Fibroblast of skin of abdomen (primary cell): ENCODE measurements around the gene LCORL.

Experiments used
- DNase-seq: peaks from one replicate; pipeline ENCODE4 v3.0.0-alpha.2; 2013

LCORL gene

DNA sequence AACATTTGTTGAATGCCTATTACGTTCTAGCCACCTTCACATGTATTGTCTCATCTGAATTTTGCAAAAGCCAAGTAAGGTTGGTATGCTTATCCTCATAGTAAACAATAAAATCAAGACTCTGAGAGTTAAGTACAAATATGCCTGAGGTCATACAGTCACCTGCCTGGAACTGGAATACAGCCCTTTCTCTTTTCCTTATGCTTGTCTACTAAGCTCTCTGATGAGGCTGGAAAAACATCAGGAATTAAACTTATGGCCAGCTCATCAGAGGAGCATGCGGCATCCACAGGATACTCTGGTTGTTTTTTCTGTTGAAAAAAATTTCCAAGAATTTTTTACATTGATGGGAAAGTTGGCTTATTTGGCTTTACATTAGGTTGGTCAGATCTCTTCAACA lies 175.3 kb downstream of the LCORL start:
- DNase-seq: peak; percentile 44

DNA sequence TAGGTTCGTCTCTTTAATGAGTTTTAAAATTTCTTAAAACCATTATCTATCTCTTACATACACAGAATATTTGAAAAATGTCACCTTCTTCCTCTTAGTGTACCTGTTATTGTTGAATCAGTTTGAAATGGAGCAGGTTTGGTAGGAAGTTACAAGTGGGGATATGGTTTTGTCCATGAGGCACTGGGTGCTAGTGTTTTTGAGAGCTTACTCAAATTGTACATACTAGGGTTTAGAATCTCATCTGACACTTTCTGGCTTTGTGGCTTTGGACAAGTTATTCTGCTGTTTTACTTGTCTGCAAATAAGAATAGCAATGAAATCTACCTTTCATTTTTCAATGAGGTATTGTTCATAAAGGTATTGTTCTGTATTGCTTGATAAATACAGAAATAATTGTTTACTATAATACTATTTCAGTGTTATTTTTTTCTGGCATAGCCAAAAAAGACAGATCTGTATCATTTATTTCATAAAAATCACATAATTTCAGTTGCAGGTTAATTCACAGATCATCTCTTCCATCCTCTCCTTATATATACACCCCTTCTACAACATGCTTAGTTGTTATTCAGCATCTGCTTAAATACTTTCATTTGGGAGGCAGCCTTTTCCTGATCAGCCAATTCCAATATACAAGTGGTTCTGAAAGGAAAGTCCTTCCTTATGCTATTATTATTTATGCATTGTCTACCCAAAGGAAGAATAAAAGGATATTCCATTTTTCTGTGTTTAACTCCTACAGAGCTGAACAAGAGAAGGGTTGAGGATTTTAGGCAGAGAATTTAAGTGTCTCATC lies 197.5 kb downstream of the LCORL start:
- DNase-seq: no peak

DNA sequence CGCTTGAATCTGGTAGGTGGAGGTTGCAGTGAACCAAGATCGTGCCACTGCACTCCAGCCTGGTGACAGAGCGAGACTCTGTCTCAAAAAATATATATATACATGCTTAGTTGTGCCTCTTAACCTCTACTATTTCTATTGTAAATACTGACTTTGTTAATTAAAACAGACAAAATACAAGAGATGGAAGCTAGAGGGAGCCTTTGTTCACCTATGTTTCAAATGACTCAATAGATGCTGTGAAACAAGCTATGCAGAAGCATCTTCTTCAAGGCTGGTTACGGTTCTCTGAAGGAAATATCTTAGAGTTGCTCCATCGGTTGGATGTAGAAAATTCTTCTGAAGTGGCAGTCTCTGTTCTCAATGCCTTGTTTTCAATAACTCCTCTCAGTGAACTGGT lies 204.5 kb downstream of the LCORL start:
- DNase-seq: peak; percentile 77

DNA sequence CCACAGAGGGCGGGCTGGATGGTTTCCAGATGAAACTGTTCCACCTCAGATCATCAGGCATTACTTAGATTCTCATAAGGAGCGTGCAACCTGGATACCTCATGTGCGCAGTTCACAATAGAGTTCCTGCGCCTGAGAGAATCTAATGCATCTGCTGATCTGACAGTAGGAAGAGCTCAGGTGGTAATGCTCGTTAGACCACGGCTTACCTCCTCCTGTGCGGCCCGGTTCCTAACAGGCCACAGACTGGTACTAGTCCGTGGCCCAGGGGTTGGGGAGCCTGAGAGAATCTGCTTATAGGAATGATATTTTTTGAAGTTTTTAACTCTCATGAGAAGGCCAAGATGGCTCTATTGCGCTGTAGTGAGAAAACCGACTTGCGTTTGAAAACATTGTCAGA lies 205.4 kb downstream of the LCORL start:
- DNase-seq: no peak

DNA sequence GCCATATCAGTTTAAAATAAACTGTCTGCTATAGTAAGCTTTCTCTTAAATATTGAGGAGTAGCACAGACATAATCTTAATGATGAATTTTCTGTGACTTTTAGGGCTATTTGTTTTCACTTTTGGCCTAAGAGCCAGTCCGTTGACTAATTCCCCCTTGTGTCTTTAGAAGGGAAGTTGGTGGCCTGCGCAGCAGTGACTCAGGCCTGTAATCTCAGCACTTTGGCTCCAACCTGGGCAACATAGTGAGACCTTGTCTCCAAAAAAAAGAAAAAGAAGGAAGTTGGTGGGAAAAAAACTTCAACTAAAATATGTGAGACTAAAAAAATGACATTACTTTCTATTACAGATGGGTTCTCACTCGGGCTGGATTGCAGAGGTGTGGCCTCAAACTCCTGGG lies 207.4 kb downstream of the LCORL start:
- peak; percentile 33 for DNase-seq

DNA sequence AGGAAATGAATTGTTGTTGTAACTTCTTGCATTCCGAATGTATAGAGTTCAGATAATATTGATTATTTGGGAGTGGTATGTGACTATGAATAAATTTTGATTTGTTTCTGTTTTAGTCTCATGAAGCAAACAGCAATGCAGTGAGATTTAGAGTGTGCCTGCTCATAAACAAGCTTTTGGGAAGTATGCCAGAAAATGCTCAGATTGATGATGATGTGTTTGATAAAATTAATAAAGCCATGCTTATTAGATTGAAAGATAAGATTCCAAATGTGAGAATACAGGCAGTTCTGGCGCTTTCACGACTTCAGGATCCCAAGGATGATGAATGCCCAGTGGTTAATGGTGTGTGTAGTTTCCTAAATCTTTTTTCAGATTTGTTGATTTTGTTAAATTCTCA lies 208.8 kb downstream of the LCORL start:
- DNase-seq: no peak

DNA sequence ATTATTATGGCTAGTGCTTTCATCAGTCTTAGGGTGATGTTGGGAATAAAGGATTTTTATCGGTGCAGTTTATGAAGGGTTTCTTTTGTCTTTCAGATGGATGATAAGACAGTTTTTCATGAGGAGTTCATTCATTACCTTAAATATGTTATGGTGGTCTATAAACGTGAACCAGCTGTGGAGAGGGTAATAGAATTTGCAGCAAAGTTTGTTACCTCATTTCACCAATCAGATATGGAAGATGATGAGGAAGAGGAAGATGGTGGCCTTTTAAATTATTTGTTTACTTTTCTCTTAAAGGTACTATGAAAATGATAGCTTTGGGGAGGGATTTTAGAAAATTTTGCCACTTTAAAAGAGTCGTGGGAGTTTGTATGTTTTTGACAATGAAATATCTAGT lies 209.4 kb downstream of the LCORL start:
- no peak for DNase-seq

DNA sequence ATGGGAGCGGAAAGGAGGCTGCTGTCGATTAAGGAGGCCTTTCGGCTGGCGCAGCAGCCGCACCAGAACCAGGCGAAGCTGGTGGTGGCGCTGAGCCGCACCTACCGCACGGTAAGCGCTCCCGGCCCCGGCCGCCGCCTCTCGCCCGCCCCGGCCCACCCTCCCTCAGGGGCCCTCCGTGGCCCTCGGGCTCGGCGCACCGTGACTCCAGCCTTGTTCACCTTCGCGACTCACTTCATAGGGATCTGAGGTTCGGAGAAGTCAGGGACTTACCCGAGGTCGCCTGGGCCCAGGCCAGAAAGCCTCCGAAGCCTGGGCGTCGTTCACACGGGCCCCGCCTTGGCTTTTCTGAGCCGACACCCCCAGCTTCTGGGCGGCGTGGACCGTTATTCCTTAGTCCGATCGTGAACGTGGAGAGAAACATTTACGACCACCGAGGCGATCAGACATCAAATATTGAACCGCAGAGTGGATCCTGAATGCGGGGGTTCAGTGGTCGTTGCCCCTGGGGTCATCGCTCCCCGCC lies 210.4 kb downstream of the LCORL start:
- peak; percentile 19 for DNase-seq

DNA sequence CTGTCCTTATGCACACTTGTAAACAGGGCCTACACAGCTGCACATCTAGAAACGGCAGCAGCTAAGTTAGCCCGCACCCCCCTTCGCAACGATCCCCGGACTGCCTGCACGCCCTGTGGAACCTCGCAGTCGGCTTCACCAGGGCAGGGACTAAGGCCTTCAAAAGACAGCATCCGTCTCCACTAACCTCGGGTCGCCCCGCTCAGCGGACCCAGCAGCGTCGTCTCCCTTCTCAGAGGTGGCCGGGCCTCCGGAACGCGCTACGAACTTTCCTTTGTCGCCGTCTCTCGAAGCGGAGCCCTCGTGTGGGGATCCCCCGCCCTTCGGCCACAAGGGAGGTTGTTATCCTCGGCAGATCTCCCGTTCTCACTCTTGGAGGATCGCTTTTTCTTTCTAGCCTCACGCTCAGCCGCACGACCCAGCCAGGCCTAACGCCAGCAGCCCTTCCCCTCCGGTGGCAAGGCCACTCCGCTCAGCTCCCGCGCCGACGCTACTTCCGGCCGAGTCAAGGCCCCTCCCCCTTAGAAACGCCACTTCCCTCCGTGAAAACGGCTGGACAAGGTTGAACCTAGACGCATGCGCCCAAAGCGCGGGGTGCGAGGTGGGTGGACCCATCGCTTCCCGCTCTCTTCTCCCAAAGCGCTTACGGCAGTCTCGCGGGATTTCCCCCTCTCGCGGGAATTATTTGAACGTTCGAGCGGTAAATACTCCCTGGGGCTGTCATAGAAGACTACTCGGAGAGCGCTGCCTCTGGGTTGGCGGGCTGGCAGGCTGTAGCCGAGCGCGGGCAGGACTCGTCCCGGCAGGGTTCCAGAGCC lies 211.1 kb downstream of the LCORL start, which contains the start of the genes DCAF16 and NCAPG:
Gene DCAF16, minus strand, starts transcription at position 498 of the 818 bp plus-strand sequence. CDS start 6,616 bp downstream, outside the sequence.
Gene NCAPG, plus strand, starts transcription at position 720 of the 818 bp plus-strand sequence. CDS start 99 bp downstream, outside the sequence.
- peak; percentile 100 for DNase-seq

DNA sequence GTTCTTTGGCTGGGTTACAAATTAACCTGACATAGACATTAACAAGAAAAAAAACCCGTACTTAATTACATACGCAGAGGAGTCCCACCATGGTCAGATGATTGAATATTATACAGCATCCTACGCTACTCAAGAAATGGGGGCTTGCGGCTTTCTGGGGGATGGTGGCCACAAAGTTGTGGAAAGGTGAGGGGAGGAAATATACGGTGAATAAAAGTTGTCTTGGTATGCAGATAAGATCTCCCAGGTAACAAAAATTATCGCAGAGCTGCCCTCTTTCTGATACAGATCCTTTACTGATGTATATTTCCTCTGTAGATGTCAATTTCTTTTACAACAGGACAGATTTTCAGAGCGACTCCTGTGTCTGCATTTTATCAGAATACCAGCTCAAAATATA lies 211.9 kb downstream of the LCORL start:
- no peak for DNase-seq

DNA sequence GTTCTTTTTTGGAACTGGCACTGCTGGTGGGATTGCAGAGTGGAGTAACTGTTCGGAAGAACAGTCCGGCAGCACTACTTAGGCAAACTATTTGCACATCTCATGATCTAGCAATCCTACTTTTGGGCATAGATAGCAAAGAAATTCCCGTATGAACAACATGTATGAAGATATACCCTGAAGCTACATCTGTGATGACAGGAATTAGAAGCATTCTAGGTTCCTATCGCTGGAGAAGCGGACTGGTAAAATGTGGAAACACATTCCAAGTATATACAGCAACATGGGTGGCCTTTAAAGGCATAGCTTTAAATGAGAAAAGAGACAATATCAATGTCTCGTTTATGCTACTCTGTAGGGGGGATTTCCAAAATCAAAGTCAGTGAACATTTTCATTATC lies 214.1 kb downstream of the LCORL start:
- peak; percentile 42 for DNase-seq

DNA sequence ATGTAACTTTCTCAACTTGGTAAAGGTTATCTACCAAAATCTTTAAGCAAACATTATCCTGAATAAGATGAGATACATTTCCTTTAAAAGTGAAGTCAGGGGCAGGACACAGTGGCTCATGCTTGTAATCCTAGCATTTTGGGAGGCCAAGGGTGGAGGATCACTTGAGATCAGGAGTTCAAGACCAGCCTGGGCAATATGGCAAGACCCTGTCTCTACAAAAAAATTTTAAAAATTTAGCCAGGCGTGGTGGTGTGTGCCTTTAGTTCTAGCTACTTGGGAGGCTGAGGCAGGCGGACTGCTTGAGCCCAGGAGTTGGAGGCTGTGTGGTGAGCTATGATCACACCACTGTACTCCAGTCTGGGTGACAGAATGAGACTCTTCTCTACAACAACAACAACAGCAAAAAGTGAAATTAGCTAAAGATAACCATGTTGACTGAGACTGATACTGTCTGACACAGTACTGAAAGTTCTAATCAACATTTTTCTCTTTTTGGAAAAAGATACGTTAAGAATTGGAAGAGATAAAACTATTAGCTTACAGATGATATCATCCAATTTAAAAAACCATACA lies 215.9 kb downstream of the LCORL start:
- DNase-seq: no peak

DNA sequence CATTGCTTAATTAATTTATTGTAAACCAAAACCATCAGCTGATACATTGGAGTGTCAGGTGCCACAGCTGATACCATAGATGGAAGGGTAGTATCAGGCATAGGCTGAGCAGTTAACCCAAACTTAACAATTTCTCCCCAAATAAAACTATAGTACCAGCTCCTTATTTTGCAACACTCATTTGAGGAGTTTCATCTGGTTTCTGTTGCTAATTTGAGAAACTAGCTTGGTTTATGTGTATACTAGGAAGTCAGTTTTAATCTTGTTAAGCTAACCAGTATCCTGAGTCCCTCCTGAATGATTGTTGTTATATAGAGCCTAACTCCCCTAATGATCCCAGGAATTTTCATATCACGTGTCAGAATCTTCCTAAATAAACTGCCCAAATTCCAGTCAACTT lies 223.7 kb downstream of the LCORL start:
- DNase-seq: no peak

DNA sequence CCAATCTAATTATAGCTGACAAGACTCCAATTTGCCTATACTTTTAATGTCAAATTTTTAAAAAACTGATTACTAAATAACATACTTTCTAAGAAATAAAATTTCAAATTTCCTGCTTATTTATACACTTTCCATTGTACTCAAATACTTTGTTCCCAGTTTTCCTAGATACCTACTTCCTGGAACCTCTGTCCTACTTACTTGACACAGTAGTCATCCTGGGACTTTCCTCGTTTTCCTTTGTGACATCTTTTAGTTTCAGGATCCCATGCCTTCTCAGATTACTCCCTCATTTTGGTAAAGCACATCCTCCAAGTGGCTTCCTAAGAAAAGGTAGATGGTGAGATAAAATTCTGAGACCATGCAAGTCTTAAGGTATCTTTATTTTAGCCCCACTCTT lies 226.8 kb downstream of the LCORL start:
- DNase-seq: no peak
